NCI-H82 (cell line): ENCODE results near the gene TSFM.

Experiments
- DNase-seq: peaks from one replicate; lab custom pipeline; 2025; lab: John Stamatoyannopoulos, UW

TSFM gene

DNA sequence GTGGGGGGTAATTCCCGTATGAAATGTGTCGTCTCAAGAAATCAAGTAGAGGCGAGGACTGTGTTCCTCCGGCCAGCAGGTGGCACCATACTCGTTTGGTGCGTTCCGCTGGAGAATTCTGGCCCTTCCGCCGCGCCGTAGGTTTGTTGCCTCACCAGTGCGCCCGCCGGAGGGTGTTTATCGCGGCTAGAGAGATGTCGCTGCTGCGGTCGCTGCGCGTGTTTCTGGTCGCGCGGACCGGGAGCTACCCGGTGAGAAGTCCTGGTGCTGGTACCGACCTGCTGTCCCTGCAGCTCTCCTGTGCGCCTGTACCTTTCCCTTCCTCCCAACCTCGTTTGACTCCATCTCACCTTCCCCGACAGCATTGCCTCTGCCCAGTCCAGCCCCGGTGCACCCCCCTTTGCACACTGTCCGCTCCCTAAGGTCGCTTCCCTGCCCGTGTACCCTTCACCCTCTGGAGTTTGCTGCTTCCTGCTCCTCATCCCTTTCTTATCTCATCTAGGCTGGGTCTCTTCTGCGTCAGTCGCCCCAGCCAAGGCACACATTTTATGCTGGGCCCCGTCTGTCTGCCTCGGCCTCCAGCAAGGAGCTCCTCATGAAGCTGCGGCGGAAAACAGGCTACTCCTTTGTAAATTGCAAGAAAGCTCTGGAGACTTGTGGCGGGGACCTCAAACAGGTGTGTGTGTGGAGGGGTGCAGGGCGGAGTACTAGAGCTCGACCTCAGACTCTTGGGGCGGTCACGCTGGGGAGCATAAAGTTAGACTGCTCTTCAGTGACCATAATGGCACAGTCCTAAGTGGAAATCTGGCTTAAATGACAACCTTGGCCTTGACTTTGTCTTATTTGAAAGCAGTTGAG is at the start of gene TSFM:
TSFM (plus strand) TSS at position 180 of the 858 bp plus-strand sequence; CDS start at position 195, 15 bp downstream.
- DNase-seq, result peak; percentile 97

DNA sequence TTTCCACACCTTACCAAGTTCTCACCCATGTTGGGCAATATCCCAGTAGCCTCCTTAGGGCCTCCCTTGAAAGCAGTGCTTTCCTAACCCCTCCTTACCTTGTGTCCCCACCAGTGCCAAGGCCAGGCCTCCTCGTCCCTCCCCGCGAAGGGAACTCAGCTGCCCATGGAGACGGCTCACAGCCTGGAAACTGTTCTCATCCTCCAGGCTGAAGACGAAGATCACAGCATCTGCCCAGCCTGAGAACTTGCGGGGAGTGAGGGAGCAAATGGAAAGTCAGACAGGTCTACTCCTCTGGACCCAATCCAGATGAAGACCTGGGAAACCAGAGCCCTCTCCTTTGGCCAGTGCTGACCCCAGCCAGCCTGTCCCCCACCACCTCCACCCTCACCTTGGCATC is 48.7 kb upstream of the TSFM start:
- no peak for DNase-seq

DNA sequence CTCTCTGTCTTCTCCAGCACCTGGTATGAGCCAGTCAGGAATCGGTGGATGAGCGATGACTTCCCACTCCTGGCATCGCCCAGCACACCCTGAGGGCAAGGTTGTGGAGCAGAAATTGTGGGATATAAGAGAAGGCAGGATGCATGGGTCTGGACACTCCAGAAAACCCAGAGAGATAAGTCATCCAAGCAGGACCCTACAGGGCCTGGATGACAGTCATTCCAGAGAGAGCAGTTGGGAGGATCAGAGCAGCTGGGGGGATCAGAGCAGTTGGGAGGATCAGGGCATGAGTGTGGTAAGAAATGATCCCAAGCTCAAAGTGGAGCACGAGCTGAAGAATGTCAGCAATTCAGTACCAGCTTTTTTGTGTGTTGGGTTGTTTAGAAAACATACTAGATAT is 48.0 kb upstream of the TSFM start:
- peak; percentile 50 for DNase-seq

DNA sequence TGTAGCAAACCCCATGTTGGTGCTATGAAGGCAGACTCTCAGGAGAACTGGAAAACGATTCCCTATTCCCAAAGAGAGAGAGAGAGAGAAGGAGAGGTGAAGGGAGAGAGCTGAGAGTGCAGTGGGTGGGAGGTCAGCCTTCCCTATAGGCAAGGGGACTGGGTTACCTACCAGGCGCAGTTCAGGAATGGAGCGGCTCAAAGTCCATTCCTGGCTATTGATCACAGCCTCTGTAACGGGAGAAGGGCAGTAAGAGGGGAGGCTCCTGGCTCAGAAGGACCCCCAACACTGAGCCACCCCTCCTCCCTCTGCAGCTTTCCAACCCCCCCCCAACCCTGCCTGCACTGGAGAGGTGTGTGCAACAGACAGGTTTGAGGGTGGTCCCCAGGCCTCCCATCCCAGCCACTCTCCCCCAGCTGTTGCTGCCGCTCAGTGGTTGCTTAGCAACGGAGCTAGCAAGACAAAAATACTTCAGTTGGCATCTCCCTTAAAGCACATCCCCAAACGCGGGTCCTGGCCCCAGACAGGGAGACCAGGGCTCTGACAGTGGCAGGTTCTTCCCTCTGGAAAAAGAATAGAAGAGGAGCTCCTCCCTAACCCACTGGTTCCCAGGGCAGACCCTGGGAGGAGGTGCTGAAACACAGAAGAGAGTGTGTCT is 47.3 kb upstream of the TSFM start:
- peak; percentile 59 for DNase-seq

DNA sequence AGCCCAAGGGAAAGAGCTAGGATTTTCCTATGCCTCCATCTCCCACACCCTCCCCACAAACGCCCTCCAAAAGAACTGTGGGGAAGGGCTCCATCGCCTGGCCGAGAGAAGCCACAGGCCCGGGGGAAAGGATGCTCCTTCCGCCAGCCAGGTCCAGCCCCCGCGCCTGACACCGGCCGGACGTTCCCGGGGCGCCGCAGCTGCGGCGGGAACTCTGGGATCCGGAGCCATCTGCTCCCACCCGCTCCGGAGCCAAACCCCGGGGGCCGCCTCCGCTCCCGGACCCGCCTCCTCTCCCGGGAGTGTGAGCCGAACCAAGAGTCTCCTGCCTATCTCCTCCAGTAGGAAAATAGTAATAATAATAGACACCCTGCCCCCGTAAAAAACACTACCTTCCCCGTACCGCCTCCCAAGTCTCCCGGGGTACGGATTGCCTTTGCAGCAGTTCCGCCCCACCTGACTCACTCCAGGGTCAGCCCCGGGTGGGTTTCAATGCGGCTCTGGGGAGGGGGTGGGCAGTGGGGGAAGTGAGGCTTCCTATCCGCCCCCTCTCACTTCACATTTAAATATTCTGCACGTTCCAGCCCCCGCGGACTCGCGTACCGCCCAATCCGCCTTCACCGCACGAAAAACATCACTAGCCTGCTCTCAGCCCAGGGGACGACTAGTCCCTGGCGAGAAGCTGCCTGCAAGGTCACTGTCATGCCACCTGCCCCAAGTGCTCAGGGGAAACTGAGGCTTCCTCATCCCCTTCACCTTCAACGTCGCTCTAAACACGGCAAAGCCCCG is 46.4 kb upstream of the TSFM start:
- DNase-seq, result peak; percentile 73

DNA sequence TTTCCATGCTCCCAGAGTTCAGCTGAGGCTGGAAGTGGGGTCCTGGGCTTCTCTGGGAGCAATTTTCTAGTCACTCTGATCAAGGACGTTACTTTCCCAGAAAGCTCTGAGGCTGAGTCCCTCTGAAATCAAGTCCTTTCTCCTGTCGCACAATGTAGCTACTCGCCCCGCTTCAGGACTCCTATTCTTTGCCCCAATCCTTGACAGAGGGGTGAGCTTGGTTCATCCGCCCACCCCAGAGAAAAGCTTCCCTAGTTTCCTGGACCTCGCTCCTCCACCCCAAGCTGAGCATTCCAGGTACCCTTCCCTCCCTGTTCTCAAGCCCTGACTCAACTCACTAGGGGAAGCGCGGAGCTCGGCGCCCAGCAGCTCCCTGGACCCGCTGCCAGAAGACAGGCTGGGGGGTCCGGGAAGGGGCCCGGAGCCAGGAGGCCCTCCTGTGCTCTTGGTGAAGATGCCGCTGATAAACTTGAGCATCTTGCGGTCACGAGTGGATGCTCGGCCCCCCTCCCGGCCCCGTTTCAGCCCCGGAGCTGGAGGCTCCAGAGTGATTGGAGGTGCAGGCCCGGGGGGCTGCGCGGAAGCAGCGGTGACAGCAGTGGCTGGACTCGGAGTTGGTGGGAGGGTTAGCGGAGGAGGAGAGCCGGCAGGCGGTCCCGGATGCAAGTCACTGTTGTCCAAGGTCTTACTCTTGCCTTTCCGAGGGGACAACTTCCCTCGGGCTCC is 45.7 kb upstream of the TSFM start:
- no peak for DNase-seq

DNA sequence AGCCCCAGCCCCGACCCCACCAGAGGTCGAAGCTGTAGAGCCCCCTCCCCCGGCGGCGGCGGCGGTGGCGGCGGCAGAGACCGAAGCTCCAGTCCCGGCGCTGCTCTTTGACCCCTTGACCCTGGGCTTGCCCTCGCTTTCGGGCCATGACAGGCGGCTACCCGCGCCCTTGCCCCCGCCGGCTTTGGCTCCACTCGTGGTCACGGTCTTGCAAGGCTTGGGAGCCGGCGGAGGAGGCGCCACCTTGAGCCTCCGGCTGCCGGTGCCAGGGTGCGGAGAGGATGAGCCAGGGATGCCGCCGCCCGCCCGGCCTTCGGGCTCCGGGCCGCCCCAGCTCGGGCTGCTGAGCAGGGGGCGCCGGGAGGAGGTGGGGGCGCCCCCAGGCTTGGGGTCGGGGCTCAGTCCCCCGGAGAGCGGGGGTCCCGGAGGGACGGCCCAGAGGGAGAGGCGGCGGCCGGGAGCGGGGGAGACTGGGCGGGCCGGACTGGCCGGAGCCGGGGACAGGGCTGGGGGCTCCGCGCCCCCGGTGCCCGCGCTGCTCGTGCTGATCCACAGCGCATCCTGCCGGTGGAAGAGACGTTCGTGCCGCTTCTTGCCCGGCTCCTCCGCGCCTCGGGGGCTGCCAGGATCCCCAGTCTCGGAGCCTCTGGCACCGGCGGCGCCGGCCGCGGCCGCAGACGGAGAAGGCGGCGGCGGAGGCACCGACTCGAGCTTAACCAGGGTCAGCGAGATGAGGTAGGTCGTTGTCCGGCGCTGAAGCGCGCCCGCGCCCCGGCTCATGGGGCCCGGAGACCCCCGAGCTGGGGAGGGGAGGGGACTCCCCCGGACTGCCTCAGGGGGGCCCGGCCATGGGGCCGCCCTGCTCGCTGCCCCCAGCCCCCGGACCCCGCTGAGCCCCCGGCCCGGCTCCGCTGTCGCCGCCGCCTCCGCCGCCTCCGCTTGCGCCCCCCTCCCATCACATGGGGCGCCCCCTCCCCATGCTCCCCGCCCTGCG is 44.8 kb upstream of the TSFM start:
- peak; percentile 50 for DNase-seq

DNA sequence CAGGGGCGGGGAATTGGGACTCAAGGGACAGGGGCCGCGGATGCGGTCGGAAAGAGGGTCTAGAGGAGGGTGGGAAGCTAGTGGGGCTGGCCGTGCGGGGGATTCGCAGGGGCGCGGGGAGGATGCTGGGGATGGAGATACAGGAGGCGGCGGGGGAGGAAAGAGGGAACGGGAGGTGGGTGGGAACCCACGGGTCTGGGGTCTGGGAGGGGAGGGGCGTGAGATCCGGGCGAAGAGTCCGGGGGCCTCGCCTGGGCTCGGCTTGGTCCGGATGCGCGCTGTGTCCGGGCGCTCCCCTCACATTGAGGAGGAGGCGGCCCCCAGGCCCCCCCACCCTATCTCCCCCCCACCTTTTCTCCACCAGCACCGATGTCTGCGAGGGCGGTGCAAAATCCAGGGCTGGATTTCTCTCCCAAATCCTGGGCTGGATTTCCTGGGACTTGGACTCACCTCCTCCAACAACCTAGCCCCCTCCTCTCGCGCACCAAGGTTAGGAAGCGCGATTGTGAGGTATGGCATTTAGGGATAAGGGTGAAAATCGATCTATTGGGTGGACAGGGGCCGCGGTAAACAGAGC is 43.8 kb upstream of the TSFM start, which contains the start of gene AGAP2:
AGAP2 (minus strand) TSS at position 82 of the 577 bp plus-strand sequence. CDS start 496 bp downstream, outside the sequence.
- peak; percentile 77 for DNase-seq

DNA sequence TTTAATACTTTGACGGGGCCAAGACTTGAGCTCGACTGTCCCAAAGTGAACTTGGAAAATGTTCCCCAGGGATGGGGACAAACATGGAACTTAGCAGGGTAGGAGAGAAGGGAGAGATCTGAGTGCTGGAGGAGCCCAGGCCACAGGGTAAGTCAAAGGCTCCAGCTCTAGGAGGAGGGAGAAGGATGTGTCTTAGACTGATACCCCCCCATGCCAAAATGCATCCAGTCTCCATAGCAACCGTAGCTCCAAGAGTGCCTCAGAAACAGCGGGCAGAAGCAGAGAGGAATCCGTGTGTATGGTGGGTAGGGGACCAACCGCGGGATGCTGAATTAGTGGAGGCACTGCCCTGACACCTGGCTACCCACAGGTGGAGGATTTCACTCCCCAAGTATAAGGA is 43.2 kb upstream of the TSFM start:
- DNase-seq, result no peak

DNA sequence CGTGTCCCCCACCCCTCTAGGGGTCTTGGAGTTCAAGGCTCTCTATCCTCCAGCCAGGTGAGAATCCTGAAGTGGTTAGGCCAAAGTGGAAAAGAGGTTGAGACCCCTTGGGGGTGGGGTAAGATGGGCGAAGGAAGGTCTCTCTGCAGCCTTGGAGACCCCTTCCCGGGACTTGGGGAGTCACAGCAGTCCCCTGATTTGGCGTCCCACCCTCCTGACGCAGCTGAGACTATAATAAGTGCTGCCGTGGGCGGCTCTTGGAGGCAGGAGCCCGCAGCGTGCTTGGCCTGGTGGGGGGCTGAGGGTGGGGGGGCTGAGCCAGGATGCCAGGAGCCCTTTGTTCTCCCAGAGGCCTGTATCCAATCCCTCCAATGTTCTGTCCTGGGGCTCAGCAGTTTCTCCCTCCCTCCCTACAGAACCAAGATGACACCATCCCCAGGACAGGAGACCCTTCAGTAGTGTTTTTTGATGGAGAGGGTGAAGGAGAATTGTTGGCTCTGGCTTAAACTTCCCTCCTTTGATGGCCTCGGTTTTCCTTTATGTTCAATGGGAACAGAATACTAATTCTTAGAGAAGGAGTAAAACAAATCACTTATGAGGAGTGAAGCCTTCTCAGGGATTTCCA is 42.6 kb upstream of the TSFM start:
- DNase-seq, result no peak

DNA sequence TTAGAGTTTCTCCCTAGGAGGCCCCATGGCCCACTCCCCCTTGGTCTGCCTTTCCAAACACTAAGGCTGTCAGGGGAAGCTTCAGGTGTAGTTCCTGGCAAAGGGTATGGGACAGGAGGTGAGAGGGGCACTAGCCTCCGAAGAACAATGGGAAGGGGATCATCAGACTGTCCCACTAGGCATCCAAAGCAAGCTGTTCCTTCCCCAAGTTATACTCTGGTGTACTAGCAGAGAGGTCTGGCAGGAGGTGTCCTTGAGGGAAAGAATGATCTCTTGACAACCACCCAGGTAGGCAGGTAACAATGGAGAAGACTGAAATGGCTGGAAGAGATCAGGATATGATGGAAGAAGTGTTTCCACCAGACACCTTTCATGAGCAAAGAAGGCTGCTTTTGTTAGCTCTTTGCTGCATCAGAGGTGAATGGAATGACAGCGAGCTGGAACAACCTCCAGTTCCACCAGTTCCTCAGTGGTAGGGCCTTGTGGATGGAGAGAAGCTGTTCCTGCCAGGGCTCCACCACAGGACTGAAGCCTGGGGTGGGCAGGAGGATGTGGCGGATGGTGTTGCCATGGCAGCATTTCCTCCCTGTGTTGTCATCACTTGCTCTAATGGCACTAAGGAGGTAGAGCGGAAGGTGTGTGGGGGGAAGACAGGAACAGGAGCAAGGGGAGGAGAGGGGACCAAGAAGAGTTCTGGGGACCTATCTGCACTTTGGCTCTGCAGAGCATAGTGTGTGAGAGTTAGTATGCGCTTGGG is 41.8 kb upstream of the TSFM start:
- DNase-seq, result no peak

DNA sequence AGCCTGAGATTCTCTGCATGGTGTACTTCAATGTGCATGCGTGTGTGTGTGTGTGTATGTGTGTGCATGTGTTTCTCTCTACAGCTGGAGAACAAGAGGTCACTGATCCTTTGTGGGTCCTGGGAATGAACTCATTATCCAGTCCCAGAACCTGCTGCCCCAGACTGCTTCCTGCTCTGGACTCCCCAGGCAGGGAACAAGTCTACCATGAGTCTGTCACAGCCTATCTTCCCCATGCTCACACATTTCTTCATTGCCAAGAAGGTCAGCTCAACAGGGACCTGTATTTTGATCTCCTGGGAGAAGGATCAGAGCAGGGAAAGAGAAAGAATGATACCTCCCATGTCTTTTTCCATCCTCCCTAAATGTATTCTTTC is 41.2 kb upstream of the TSFM start:
- DNase-seq, result no peak

DNA sequence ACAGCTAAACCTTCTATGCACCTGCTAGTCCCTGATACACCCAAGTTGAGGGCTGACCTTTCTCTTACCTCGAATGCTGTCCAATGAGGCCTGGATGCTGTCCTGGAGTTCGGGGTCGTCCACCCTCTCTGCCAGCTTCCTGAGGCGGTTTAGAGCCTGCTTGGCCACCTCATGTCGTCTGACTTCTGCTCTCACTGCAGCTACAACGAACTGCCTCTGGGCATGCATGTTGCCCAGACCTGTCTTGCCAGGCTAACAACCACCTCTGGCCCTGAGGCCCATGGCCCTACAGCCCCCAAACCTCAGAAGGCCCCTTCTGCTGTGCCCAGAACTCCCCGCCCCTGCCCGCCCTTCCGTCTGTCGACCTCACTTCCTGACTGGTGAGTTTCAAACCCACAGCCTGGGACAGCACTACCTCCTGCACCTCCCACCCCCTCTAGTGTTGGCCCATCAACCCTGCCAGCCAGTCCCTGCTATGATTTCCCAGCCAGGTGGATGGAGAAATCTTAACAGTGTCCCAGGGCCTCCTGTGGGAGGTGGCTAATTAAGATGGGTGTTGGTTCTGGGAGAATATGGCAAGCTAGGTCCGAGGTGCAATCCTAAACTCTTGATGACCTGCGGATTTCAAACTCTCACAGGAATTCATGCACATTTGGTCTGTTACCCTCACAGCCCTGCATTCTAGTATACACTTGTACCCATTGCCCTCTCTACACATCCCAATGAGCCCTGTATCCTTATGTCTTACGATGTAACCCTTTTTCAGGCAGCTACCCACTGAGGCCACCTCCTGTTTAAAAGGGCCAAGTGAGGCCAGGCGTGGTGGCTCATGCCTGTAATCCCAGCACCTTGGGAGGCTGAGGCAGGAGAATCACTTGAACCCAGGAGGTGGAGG is 40.5 kb upstream of the TSFM start:
- no peak for DNase-seq

DNA sequence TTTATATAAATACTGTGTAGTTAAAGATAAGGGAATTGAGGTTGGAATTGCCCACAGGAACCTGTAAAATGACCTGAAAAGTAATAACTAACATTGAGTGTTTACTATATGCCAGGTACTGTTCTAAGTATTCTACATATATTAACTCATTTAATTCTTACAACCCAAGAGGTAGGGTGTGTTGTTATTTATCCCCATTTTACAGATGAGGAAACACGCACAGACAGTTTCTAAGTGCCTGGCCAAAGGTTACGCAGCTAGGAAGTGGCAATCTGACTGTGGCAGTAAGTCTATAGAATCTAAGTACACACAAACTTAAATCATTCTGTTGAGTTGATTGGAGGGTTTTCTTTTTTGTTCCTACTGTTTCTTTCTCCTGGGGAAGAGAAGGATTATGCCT is 38.8 kb upstream of the TSFM start:
- DNase-seq, result no peak

DNA sequence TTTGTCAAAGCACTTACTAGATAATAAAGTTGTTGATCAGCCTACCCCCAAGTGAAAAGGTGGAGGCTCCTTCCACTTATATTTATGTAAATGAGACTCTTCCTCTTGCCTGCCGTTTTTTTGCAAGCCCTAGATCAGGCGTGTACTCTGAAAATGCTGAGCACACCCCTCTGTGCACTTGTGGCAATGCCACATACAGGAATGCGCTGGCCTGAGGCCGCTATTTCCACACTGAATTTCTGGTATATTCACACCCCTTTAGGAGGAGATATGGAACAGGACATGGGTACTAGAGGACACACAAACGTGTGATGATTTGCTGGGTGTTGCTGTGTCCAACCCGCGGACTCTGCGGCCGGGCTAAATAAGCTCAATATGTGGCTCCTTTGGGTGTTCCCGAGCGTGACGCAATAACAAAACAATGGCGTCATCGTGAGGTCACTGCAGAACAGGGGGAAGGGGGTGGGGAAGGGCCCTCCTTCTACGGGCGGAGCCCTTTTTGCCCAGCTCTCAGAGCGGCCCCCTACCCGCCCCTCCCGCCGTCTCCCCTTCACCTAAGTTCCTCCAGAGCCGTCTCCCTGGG is 38.3 kb upstream of the TSFM start:
- DNase-seq, result no peak

DNA sequence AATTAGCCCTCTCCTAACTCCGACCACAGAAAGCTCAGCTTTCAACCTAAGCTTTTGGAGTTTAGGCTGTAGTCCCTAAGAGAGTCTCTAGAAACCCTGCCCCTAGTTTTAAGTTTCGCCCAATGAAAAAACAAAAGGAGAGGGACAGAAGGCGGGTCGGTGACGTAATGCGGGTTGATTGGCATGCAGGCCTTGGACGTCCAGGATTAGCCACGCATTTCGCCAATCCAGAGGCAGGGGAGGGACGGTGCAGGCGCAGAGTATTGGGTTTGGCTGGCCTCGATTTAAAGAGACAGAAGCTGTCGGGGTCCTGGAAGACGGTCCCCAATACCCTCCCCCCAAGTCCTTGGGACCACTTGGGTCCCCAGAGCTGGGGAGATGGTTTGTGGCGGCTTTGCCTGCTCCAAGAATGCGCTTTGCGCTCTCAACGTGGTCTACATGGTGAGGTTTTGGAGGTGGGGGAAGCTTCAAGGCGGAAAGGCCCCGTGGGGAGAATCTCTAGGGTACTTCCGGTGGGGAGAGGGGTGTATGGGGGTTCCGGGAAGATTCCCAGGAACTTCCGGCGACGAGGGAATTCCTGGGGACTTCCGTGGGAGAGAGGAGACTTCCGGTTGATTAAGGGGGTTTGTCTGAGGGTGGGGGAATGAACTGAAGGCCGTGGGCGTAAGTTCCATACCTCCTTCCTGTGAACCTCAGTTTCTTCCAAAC is 37.7 kb upstream of the TSFM start, which contains the start of gene TSPAN31:
TSPAN31 (plus strand) TSS at position 263 of the 708 bp plus-strand sequence; CDS start at position 379, 116 bp downstream.
- DNase-seq, result peak; percentile 100

DNA sequence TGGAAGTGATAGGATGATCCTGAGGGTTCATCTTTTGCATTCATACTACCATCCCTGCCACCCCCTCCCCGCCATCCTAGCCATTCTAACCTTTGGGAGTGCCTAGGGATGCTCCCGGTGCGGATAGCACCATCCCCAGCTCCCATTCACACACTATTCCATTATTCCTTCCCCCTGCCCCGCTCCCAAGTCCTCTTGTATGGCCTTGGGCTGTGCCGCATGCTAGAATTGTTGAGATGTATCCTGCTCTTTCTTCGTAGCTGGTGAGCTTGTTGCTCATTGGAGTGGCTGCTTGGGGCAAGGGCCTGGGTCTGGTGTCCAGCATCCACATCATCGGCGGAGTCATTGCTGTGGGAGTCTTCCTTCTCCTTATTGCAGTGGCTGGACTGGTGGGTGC is 37.1 kb upstream of the TSFM start:
- no peak for DNase-seq
